Jurkat, Clone E6-1 (cell line): ENCODE measurements around the gene KLHL30. TPM values are rescaled to one million over a fixed set of nuclear protein-coding genes. Genes with fewer than 3 reads are reported as not detected.

ENCODE experiments used
- DNase-seq: peaks from one replicate; pipeline ENCODE4 v3.0.0-alpha.2; 2011; ENCODE audit warnings: low read depth, low spot score
- H3K4me3 ChIP-seq: 2 replicates; pipeline ENCODE4 v1.5.1; 2011; ENCODE audit warnings: mild to moderate bottlenecking, low read length, control low read depth, moderate library complexity
- polyA plus RNA-seq: library from polyadenylated mRNA; unstranded; fragments of >200 nt; gene quantifications from one replicate; pipeline ENCODE4 v1.2.1, GENCODE V29; 2012; ENCODE audit warnings: missing spikeins; ENCODE audit not compliant: insufficient read length, insufficient read depth

The KLHL30 gene
- not detected for polyA plus RNA-seq

GRCh38 chr2:238138331-238139195 is at the start of gene KLHL30:
Gene KLHL30, plus strand, starts transcription at chr2:238138668. Its CDS starts 2,087 bp downstream, at chr2:238140755.
- no peak within 1 kb of the TSS for H3K4me3 ChIP-seq
- DNase-seq: no peak

- no peak for DNase-seq
- no peak overlapping the region for H3K4me3 ChIP-seq
Observed at GRCh38 chr2:238090887-238091286, 47.6 kb upstream of the KLHL30 start.

GRCh38 chr2:238091436-238092060 is 46.9 kb upstream of the KLHL30 start:
- no peak overlapping the region for H3K4me3 ChIP-seq
- DNase-seq: no peak

GRCh38 chr2:238092486-238093035 is 45.9 kb upstream of the KLHL30 start:
- DNase-seq: no peak
- H3K4me3 ChIP-seq: no peak overlapping the region

GRCh38 chr2:238093181-238094140 is 45.0 kb upstream of the KLHL30 start:
- no peak overlapping the region for H3K4me3 ChIP-seq
- DNase-seq: no peak

- H3K4me3 ChIP-seq: no peak overlapping the region
- no peak for DNase-seq
Observed at GRCh38 chr2:238094438-238095022, 43.9 kb upstream of the KLHL30 start.

- H3K4me3 ChIP-seq: no peak overlapping the region
- no peak for DNase-seq
Observed at GRCh38 chr2:238095143-238095542, 43.3 kb upstream of the KLHL30 start.

- no peak overlapping the region for H3K4me3 ChIP-seq
- DNase-seq: no peak
Observed at GRCh38 chr2:238096311-238097011, 42.0 kb upstream of the KLHL30 start.

- no peak overlapping the region for H3K4me3 ChIP-seq
- no peak for DNase-seq
Observed at GRCh38 chr2:238097201-238097987, 41.1 kb upstream of the KLHL30 start.

GRCh38 chr2:238097988-238098871 is 40.2 kb upstream of the KLHL30 start:
- DNase-seq: no peak
- H3K4me3 ChIP-seq: no peak overlapping the region

- H3K4me3 ChIP-seq: no peak overlapping the region
- no peak for DNase-seq
Observed at GRCh38 chr2:238098901-238099713, 39.4 kb upstream of the KLHL30 start.

GRCh38 chr2:238099714-238100048 is 38.8 kb upstream of the KLHL30 start:
- no peak for DNase-seq
- H3K4me3 ChIP-seq: no peak overlapping the region

GRCh38 chr2:238100049-238100820 is 38.2 kb upstream of the KLHL30 start, which contains the start of gene ESPNL:
Gene ESPNL, plus strand, starts transcription at chr2:238100340. Its CDS starts 80 bp downstream, at chr2:238100420.
- DNase-seq: no peak
- H3K4me3 ChIP-seq: no peak within 1 kb of the TSS

- no peak for DNase-seq
- no peak overlapping the region for H3K4me3 ChIP-seq
Observed at GRCh38 chr2:238100821-238101771, 37.4 kb upstream of the KLHL30 start.
